Fibroblast of lung (primary cell): ENCODE results near the gene LRRK1. TPM values are rescaled to one million over a fixed set of nuclear protein-coding genes. Genes with fewer than 3 reads are reported as not detected.

Source experiments
- DNase-seq, 2 donors: peaks; one replicate each; pipeline versions ENCODE4 v3.0.0 to v3.0.0-alpha.2; 2010; ENCODE audit warnings: low read depth in 2 of 2
- H2AFZ ChIP-seq: 2 replicates; pipeline ENCODE4 v1.5.1; 2012; ENCODE audit warnings: low read length, control low read depth, inconsistent platforms
- H3K27ac ChIP-seq: 2 replicates; pipeline ENCODE4 v1.5.1; 2011; ENCODE audit warnings: low read length, control low read depth; ENCODE audit not compliant: insufficient read depth
- H3K27me3 ChIP-seq: 2 replicates; pipeline ENCODE4 v1.5.1; 2011; ENCODE audit warnings: mild to moderate bottlenecking, low read length; ENCODE audit not compliant: control insufficient read depth, insufficient read depth
- H3K36me3 ChIP-seq: 2 replicates; pipeline ENCODE4 v1.5.1; 2011; ENCODE audit warnings: low read length; ENCODE audit not compliant: control insufficient read depth, insufficient read depth
- H3K4me1 ChIP-seq: 2 replicates; pipeline ENCODE4 v1.5.1; 2011; ENCODE audit warnings: low read length; ENCODE audit not compliant: control insufficient read depth, insufficient read depth; ENCODE audit errors: extremely low read depth
- H3K4me2 ChIP-seq: 2 replicates; pipeline ENCODE4 v1.5.1; 2011; ENCODE audit warnings: low read length, control low read depth; ENCODE audit not compliant: insufficient read depth; ENCODE audit errors: extremely low read depth
- H3K4me3 ChIP-seq, 4 experiments: fragments of 200-600 bp in 1 of 4; sonication (generic) in 1 of 4; replicated peaks in 1 of 4; 2 replicates each; pipeline ENCODE4 v1.5.1; 2011 to 2016; ENCODE audit warnings: low read length in 4 of 4, low read depth in 3 of 4, mild to moderate bottlenecking in 3 of 4, control low read depth in 2 of 4, inconsistent platforms in 1 of 4, mixed read lengths in 1 of 4; ENCODE audit not compliant: insufficient read depth in 1 of 4; ENCODE audit errors: control extremely low read depth in 1 of 4
- H3K79me2 ChIP-seq: 2 replicates; pipeline ENCODE4 v1.5.1; 2012; ENCODE audit warnings: mild to moderate bottlenecking, low read length, inconsistent platforms; ENCODE audit not compliant: control insufficient read depth, insufficient read depth
- H3K9ac ChIP-seq: 2 replicates; pipeline ENCODE4 v1.5.1; 2011; ENCODE audit warnings: mild to moderate bottlenecking, low read length, control low read depth; ENCODE audit not compliant: insufficient read depth
- H3K9me3 ChIP-seq: 2 replicates; pipeline ENCODE4 v1.5.1; 2012; ENCODE audit warnings: low read depth, low read length; ENCODE audit not compliant: control insufficient read depth, insufficient read depth
- H4K20me1 ChIP-seq: 2 replicates; pipeline ENCODE4 v1.5.1; 2011; ENCODE audit warnings: low read length; ENCODE audit not compliant: control insufficient read depth, insufficient read depth; ENCODE audit errors: extremely low read depth
- CTCF ChIP-seq, 2 donors: IDR thresholded peaks in 1 of 2; conservative IDR thresholded peaks in 1 of 2; 1 replicate in 1 of 2; 2 replicates in 1 of 2; pipeline ENCODE4 v1.5.1; 2011 to 2012; ENCODE audit warnings: low read length in 2 of 2, control low read depth in 1 of 2, inconsistent platforms in 1 of 2, low read depth in 1 of 2, mild to moderate bottlenecking in 1 of 2
- EZH2 ChIP-seq: IDR thresholded peaks from 2 replicates; pipeline ENCODE4 v1.5.1; 2012; ENCODE audit warnings: low read length, control low read depth, mild to moderate bottlenecking; ENCODE audit errors: missing control alignments
- polyA plus RNA-seq, 2 donors: library from polyadenylated mRNA; depleted of rRNA in 1 of 2; stranded (reverse) in 1 of 2; unstranded in 1 of 2; fragments of >200 nt; gene quantifications; 2 replicates each; pipeline ENCODE4 v1.2.1, GENCODE V29; 2011 to 2012; ENCODE audit warnings: missing spikeins in 1 of 2
- total RNA-seq: library from RNA; depleted of rRNA; stranded (reverse); fragments of >200 nt; gene quantifications from 2 replicates; pipeline ENCODE4 v1.2.1, GENCODE V29; 2014

LRRK1 gene
- total and polyA plus RNA-seq, 2 donors (not counting 1 experiment from before 2014, with no cell fraction given) = 3.8 to 12.2 TPM

- Histone ChIP-seq H3K9me3 (no peaks in the 10 kb centered on the region), H3K4me2 (no peak overlapping the region), H2AFZ (no peak overlapping the region), H3K4me3 (no peak overlapping the region), H3K9ac (no peak overlapping the region), H3K4me1 (no peaks in the 10 kb centered on the region), H3K27ac (no peak overlapping the region), H3K27me3 (no peaks in the 10 kb centered on the region), H3K36me3 (peaks cover 1% of the 10 kb centered on the region), H3K79me2 (no peaks in the 10 kb centered on the region), H4K20me1 (no peaks in the 10 kb centered on the region)
- TF ChIP-seq EZH2 = no peak
- TF ChIP-seq CTCF (conservative IDR thresholded peaks at IDR 0.05 in 1 of 2, IDR thresholded peaks at IDR 0.05 in 1 of 2; ENCODE audit: low read depth in 1 of 2, low read length in 2 of 2) = no peak
- no peak for DNase-seq
Measured at GRCh38 chr15:101029971-101030661, 111.0 kb downstream of the LRRK1 start.

GRCh38 chr15:101031213-101031612 lies 112.1 kb downstream of the LRRK1 start:
- peak; percentile 35 to 61 for DNase-seq
- Histone ChIP-seq H3K79me2 (no peaks in the 10 kb centered on the region), H3K9ac (no peak overlapping the region), H3K27ac (no peak overlapping the region), H3K4me3 (no peak overlapping the region), H3K9me3 (no peaks in the 10 kb centered on the region), H3K27me3 (no peaks in the 10 kb centered on the region), H2AFZ (no peak overlapping the region), H3K4me1 (no peaks in the 10 kb centered on the region), H3K4me2 (no peak overlapping the region), H4K20me1 (no peaks in the 10 kb centered on the region), H3K36me3 (peaks cover 1% of the 10 kb centered on the region)
- no peak for TF ChIP-seq CTCF (conservative IDR thresholded peaks at IDR 0.05 in 1 of 2, IDR thresholded peaks at IDR 0.05 in 1 of 2; ENCODE audit: low read depth in 1 of 2, low read length in 2 of 2)
- TF ChIP-seq EZH2 = no peak

GRCh38 chr15:101033801-101034200 lies 114.6 kb downstream of the LRRK1 start:
- Histone ChIP-seq H3K4me2 (no peak overlapping the region), H3K4me1 (no peaks in the 10 kb centered on the region), H3K27ac (no peak overlapping the region), H3K4me3 (no peak overlapping the region), H2AFZ (no peak overlapping the region), H3K36me3 (peaks cover 1% of the 10 kb centered on the region), H4K20me1 (no peaks in the 10 kb centered on the region), H3K27me3 (no peaks in the 10 kb centered on the region), H3K79me2 (no peaks in the 10 kb centered on the region), H3K9ac (no peak overlapping the region), H3K9me3 (no peaks in the 10 kb centered on the region)
- DNase-seq = peak in 1 of 2 donors; percentile 24
- no peak for TF ChIP-seq EZH2
- TF ChIP-seq CTCF (conservative IDR thresholded peaks at IDR 0.05 in 1 of 2, IDR thresholded peaks at IDR 0.05 in 1 of 2; ENCODE audit: low read depth in 1 of 2, low read length in 2 of 2) = no peak
